GM21786 (cell line): ENCODE results near the gene FOXJ3.

ENCODE experiments used
- ATAC-seq: cut with Tn5 transposase; IDR thresholded peaks from one replicate; pipeline ENCODE4 v1.9.1; 2021; ENCODE audit not compliant: unreplicated experiment

The FOXJ3 gene

GRCh38 chr1:42311897-42312296 lies 23.1 kb downstream of the FOXJ3 start:
- ATAC-seq: no peak

GRCh38 chr1:42311138-42311537 lies 23.9 kb downstream of the FOXJ3 start:
- no peak for ATAC-seq

GRCh38 chr1:42306977-42307376 lies 28.1 kb downstream of the FOXJ3 start:
- no peak for ATAC-seq

- ATAC-seq: no peak
These were observed 29.4 kb downstream of the FOXJ3 start for GRCh38 chr1:42305639-42306038.

- ATAC-seq: no peak
These were observed 33.0 kb downstream of the FOXJ3 start for GRCh38 chr1:42302034-42302433.

GRCh38 chr1:42298520-42298919 lies 36.5 kb downstream of the FOXJ3 start:
- no peak for ATAC-seq

GRCh38 chr1:42295816-42296215 lies 39.2 kb downstream of the FOXJ3 start:
- no peak for ATAC-seq

- no peak for ATAC-seq
These were observed 44.9 kb downstream of the FOXJ3 start for GRCh38 chr1:42290130-42290529.

- ATAC-seq: no peak
These were observed 46.6 kb downstream of the FOXJ3 start for GRCh38 chr1:42288311-42288985.

- ATAC-seq: no peak
These were observed 52.0 kb downstream of the FOXJ3 start for GRCh38 chr1:42282867-42283583.

- no peak for ATAC-seq
These were observed 52.9 kb downstream of the FOXJ3 start for GRCh38 chr1:42282024-42282579.

- no peak for ATAC-seq
These were observed 54.2 kb downstream of the FOXJ3 start for GRCh38 chr1:42280821-42281220.

GRCh38 chr1:42279055-42279454 lies 56.0 kb downstream of the FOXJ3 start:
- no peak for ATAC-seq

- ATAC-seq: no peak
These were observed 62.1 kb downstream of the FOXJ3 start for GRCh38 chr1:42272920-42273319.

- no peak for ATAC-seq
These were observed 67.1 kb downstream of the FOXJ3 start for GRCh38 chr1:42267904-42268303.

- no peak for ATAC-seq
These were observed 68.5 kb downstream of the FOXJ3 start for GRCh38 chr1:42266253-42267135.

- ATAC-seq: no peak
These were observed 70.4 kb downstream of the FOXJ3 start for GRCh38 chr1:42264511-42265190.

GRCh38 chr1:42263019-42263418 lies 72.0 kb downstream of the FOXJ3 start:
- no peak for ATAC-seq

GRCh38 chr1:42260376-42261070 lies 74.5 kb downstream of the FOXJ3 start:
- no peak for ATAC-seq

- ATAC-seq: no peak
These were observed 75.3 kb downstream of the FOXJ3 start for GRCh38 chr1:42259739-42260064.
